NCI-H82 treated with DMSO at 0.1 percent for 48 hours (cell line): ENCODE data around the gene CHEK1.
A peak's percentile ranks its signal among the peaks of the same experiment; 100 is the strongest.
"Not testable (repeated sequence)": the region's sequence is repeated elsewhere in the genome, so short reads cannot be mapped to it uniquely, and the experiment has no call there.

Experiments used
- DNase-seq: peaks from one replicate; lab custom pipeline; 2025; ENCODE audit not compliant: unreplicated experiment; lab: John Stamatoyannopoulos, UW

CHEK1 gene

GRCh38 chr11:125624756-125625213, at the start of gene CHEK1:
Gene CHEK1 (plus strand): TSS chr11:125625163. CDS start chr11:125626769, 1,606 bp downstream.
- DNase-seq: no peak

GRCh38 chr11:125577181-125577580, 47.8 kb upstream of the CHEK1 start:
- DNase-seq: not testable (repeated sequence)

DNA sequence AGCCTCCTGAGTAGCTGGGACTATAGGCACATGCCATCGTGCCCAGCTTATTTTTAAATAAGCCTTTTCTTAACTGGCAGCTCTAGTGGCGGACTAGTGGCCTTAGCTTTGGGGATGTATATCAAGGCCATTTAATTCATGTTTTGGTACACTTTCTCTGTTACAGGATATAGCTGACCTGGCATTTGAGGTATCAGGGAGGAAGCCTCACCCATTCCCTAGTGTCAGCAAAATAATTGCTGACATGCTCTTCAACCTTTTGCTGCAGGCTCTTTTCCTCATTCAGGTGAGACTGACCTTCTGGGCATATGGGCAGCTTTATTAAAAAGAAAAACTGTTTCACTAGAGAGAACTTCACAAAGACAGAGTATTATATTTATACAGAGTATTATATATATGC, 46.2 kb upstream of the CHEK1 start:
- no peak for DNase-seq

DNA sequence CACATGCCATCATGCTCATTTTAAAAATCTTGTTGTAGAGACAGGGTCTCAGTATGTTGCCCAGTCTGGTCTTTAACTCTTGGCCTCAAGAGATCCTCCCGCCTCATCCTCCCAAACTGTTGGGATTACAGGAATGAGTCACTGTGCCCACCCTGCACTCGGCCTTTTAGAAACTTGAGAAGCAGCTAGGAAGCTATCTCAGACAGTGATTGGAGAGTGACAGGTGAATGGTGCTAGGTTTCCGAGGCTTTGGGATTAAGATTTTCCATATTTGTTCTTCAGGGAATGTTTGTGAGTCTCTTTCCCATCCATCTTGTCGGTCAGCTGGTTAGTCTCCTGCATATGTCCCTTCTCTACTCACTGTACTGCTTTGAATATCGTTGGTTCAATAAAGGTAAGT, 45.2 kb upstream of the CHEK1 start:
- DNase-seq: no peak

DNA sequence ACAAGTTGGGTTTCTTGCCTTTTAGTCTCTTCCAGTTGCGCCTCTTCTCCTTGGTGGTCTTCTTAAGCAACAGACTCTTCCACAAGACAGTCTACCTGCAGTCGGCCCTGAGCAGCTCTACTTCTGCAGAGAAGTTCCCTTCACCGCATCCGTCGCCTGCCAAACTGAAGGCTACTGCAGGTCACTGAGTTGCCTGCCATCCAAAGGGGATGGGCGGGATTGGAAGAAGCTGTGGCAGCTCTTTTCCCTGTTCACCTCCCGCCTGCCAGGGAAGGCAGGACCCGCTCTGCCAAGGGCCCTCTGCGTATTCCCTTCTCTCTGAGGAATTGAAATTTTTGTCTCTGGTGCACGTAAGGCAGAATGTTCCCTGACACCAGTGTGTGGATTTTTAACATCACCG, 41.5 kb upstream of the CHEK1 start:
- DNase-seq: no peak

DNA sequence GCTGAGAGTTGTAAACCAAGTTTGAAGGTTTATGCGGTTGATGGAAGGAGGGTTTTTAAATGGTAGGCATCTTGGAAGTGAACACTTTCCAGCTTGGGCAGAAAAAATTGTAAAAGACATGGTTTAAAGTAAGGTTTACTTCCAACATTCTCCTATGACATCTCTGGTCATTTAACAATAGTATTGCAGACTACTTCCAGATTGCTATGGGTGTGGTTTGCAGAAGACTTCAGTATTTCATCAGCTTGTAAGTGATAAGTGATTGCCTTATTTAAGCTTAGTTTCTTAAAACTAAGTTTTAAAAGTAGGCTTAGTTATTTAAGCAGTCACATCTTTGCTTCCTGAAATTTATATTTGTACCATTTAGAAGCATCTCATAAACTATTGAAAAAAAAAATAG, 39.5 kb upstream of the CHEK1 start:
- DNase-seq: no peak

GRCh38 chr11:125586623-125587022, 38.3 kb upstream of the CHEK1 start:
- DNase-seq: no peak

DNA sequence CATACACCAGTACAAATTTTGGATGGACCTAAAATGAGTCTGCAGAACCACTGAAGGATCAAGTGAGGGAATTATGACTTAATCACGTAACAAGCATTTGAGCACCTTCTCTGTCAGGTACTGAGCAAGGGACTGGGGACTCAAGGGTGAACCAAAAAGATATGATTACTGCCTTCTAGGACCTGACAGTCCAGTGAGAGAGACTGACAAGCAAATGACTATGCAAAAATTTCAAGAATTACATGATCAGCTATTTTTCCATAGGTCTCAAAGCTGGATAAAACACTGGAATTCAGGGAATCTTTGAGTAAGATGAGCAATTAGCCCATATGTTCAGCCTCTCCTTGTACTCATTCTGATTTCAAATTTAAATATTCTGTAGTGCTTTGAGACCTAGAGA, 37.5 kb upstream of the CHEK1 start:
- no peak for DNase-seq

DNA sequence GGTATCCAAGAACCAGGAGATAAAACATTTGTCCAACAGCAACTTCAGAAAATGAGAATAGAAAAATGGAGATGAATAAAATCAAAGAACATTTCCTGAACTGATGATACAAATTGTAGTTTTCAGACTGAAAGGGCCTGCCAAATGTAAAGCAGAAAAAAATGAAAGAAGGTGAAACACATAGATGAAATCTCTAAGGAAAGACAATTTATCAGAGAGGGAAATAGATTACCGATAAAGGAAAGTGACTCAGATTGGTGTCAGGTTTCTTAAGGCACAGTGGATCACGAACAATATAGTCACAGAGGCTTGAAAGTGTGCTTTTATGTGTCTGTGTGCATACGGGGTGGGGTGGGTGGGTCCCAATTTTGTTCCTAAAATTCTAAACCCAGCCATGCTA, 36.5 kb upstream of the CHEK1 start:
- DNase-seq: no peak

- DNase-seq: no peak
These were observed 33.2 kb upstream of the CHEK1 start for GRCh38 chr11:125591649-125592304.

GRCh38 chr11:125592305-125593113, 32.5 kb upstream of the CHEK1 start, which contains the start of gene STT3A:
Gene STT3A (plus strand): TSS chr11:125592852. CDS start chr11:125595916, 3,064 bp downstream.
- DNase-seq: peak; percentile 97

DNA sequence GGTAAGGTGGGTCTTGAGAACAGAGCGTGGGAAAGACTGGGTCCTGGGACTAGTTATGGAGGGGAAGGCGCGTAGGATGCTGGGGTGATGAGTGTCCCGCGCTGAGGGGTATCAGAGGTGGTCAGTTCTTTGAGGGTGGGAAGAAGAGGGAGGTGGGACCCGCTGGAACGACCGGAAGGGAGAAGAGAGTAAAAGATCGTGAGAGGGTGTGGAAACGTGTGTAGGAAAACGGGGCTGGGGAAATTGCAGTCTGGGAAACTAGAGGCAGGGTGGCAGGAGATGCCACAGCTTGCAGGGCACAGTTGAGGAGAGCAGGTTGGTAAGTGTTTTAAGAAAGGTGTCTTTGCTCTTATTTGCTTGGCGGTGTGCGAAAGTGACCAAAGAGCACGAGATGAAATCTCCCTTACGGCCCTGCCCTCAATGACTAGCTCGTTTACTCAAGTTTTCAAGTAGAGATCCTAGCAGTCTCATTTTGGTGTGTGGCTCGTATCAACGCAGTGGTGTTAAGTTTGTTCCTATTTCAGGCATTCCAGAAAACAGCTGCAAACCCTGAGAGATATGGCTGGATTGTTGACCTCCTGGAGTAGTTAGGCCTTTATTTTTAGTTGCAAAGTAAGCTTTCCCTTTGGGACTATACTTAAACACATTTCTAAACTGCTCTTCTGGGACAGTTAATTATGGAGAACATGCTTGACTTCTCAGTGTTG, 31.7 kb upstream of the CHEK1 start:
- DNase-seq: no peak

- DNase-seq: no peak
These were observed 30.0 kb upstream of the CHEK1 start for GRCh38 chr11:125594958-125595357.

DNA sequence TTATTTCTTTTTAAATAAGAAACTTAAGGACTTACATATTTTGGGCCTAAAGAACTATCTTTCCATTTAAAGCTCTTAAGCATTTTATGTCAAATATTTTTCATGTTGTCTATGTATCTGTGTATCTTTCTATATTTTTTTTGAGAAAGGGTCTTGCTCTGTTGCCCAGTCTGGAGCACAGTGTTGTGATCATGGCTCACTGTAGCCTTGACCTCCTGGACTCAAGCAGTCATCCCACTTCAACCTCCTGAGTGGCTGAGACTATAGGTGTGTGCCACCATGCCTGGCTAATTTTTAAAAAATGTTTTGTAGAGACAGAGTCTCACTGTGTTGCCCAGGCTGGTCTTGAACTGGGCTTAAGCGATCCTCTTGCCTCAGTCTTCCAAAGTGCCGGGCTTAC, 24.3 kb upstream of the CHEK1 start:
- no peak for DNase-seq

DNA sequence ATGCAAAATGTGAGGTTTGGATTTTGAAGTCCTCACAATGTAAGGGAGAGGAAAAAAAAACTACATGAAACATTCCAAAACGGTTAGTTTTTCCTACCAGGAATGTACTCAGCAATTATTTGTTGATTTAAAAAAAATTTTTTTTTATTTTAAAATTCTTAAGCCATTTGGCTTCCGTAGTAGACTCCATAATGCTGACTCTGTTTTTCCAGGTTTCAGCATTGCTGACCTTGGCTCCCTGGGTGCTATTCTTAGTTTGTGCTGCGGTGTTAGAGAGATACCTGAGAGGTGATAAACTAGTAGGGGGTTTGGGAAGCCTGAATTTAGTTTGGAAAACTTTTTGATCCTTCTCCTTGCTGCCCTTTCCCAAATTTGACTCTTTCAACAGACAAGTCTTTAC, 21.8 kb upstream of the CHEK1 start:
- DNase-seq: no peak

DNA sequence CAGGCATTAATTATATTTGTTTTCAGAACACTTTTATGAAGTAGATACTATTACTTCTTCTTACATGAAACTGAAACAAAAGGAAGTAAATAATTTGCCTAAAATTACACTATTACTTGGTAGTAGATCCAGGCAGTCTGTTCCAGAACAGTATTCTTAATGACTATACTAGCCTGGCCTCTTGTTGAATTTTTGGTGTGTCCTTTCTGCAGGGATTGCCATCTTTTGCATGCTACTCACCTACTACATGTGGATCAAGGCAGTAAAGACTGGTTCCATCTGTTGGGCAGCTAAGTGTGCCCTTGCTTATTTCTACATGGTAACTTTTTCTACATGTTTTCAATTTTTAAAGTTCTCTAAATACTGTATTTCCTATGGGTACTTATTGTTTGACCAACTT, 19.5 kb upstream of the CHEK1 start:
- DNase-seq: no peak

- DNase-seq: no peak
These were observed 15.4 kb upstream of the CHEK1 start for GRCh38 chr11:125609545-125609944.

DNA sequence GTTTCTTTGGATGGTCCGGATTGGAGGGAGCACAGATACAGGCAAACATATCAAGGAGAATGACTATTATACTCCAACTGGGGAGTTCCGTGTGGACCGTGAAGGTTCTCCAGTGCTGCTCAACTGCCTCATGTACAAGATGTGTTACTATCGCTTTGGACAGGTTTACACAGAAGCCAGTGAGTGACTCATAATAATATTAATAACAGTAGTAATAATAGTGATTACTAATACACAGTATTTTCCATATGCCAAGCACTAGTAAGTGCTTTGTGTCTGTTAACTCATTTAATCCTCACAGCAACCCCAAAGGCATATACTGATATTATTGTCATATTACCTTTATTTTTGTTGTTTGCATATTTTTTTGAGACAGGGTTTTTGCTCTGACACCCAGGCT, 6.6 kb upstream of the CHEK1 start:
- DNase-seq: no peak

GRCh38 chr11:125621995-125622394, 3.0 kb upstream of the CHEK1 start:
- DNase-seq: no peak

- no peak for DNase-seq
These were observed 1.9 kb upstream of the CHEK1 start for GRCh38 chr11:125623064-125623463.

DNA sequence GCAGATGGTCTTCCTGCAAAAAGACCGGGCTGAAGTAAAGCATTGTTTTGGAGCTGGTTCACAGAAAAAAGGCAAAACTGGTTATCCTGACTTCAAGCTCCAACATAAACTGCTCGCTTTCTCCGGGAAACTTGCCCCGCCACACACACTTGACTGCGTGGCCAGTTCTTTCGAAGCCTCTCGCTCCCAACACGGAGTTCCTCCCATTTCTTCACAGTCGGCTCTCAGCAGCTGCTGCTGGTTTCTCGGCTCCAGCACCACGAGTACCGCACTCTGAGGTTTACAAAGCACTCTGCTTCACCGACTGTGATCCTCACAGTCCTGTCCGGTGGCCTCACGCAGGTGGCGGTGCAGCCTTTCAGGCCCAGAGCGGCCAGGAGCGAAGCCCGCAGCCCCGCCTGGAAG, 264 bp downstream of the CHEK1 start:
- DNase-seq: no peak
